GM23338 (cell line): ENCODE measurements around the gene HSPG2.

Source experiments
- CREB1 ChIP-seq: fragments of 250-450 bp; sonication (Bioruptor Pico); IDR thresholded peaks from 2 replicates; pipeline ENCODE4 v1.5.0; 2020; ENCODE audit warnings: low read depth, mild to moderate bottlenecking, moderate library complexity
- CTCF ChIP-seq, 2 experiments: fragments of 200-600 bp in 1 of 2; sonication (generic) in 1 of 2; conservative IDR thresholded peaks; 2 replicates each; pipeline versions ENCODE4 v1.5.1 to v1.6.1; 2016 to 2017; ENCODE audit warnings: antibody characterized with exemption in 2 of 2, low read depth in 2 of 2, mild to moderate bottlenecking in 2 of 2, moderate library complexity in 1 of 2
- EZH2 ChIP-seq: fragments of 200-600 bp; sonication (generic); IDR thresholded peaks from one replicate; pipeline ENCODE4 v1.8.0; 2017; ENCODE audit warnings: antibody characterized with exemption, mild to moderate bottlenecking, low read depth; ENCODE audit not compliant: unreplicated experiment
- EZH2phosphoT487 ChIP-seq: fragments of 200-600 bp; sonication (generic); IDR thresholded peaks from one replicate; pipeline ENCODE4 v1.8.1; 2018; ENCODE audit warnings: antibody characterized with exemption; ENCODE audit not compliant: unreplicated experiment
- JUNB ChIP-seq: IDR thresholded peaks from one replicate; pipeline ENCODE4 v1.6.1; 2016; ENCODE audit warnings: antibody characterized with exemption; ENCODE audit not compliant: unreplicated experiment
- NANOG ChIP-seq: IDR thresholded peaks from 2 replicates; pipeline ENCODE4 v1.6.1; 2016; ENCODE audit warnings: antibody characterized with exemption, borderline replicate concordance
- POLR2AphosphoS5 ChIP-seq: IDR thresholded peaks from 2 replicates; pipeline ENCODE4 v1.6.1; 2016; ENCODE audit warnings: antibody characterized with exemption, low read depth
- REST ChIP-seq: IDR thresholded peaks from one replicate; pipeline ENCODE4 v1.6.1; 2018; ENCODE audit warnings: antibody characterized with exemption; ENCODE audit not compliant: unreplicated experiment
- STAT1 ChIP-seq: IDR thresholded peaks from one replicate; pipeline ENCODE4 v1.6.1; 2016; ENCODE audit warnings: antibody characterized with exemption; ENCODE audit not compliant: unreplicated experiment
- ZNF114 ChIP-seq: fragments of 250-450 bp; sonication (Bioruptor Pico); IDR thresholded peaks from 2 replicates; pipeline ENCODE4 v1.5.0; 2020; ENCODE audit warnings: mild to moderate bottlenecking, moderate library complexity
- ZNF331 ChIP-seq: fragments of 250-450 bp; sonication (Bioruptor Pico); IDR thresholded peaks from 2 replicates; pipeline ENCODE4 v1.5.0; 2020; ENCODE audit warnings: low read depth, mild to moderate bottlenecking, moderate library complexity
- ZNF462 ChIP-seq: fragments of 250-450 bp; sonication (Bioruptor Pico); IDR thresholded peaks from 2 replicates; pipeline ENCODE4 v1.5.0; 2020; ENCODE audit warnings: mild to moderate bottlenecking, moderate library complexity
- TF ChIP-seq, protein P1 (sequence below): IDR thresholded peaks from 2 replicates; pipeline ENCODE4 v1.6.1; 2016; ENCODE audit warnings: antibody characterized with exemption

DNA sequence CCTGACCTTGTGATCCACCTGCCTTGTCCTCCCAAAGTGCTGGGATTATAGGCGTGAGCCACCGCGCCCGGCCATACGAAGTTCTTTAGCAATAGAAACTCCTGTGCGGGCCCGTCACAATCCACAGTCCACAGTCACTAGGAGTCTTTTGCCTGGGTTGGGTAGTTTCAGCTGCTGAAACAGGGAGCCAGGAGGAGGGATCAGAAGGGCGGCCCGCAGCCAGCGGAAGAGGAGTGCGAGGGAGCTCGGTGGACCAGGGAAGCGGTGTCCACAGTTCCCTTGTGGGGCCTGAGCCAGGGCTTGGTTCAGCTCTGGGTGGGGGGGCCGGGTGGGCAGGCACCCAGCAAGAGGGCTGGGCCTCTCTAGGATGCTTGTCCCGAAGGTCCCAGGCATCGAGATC, 17.9 kb upstream of the HSPG2 start:
- TF ChIP-seq CTCF (conservative IDR thresholded peaks at IDR 0.05; ENCODE audit: low read depth in 2 of 2) (no peak), EZH2phosphoT487 (no peak), EZH2 (no peak), CREB1 (no peak), POLR2AphosphoS5 (no peak), REST (no peak), STAT1 (no peak), JUNB (no peak), ZNF114 (no peak), NANOG (no peak), ZNF331 (CRISPR knock-in tag) (no peak), ZNF462 (CRISPR knock-in tag) (no peak)
- TF ChIP-seq, protein P1, sequence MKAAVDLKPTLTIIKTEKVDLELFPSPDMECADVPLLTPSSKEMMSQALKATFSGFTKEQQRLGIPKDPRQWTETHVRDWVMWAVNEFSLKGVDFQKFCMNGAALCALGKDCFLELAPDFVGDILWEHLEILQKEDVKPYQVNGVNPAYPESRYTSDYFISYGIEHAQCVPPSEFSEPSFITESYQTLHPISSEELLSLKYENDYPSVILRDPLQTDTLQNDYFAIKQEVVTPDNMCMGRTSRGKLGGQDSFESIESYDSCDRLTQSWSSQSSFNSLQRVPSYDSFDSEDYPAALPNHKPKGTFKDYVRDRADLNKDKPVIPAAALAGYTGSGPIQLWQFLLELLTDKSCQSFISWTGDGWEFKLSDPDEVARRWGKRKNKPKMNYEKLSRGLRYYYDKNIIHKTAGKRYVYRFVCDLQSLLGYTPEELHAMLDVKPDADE: no peak
